SK-N-MC (cell line): ENCODE results near the gene BCL2L13.

Experiments used
- EZH2 ChIP-seq: fragments of 200-600 bp; sonication (generic); IDR thresholded peaks from one replicate; pipeline ENCODE4 v1.6.1; 2017; ENCODE audit warnings: antibody characterized with exemption
- POLR2AphosphoS5 ChIP-seq: IDR thresholded peaks from 2 replicates; pipeline ENCODE4 v1.6.1; 2012; ENCODE audit warnings: mild to moderate bottlenecking, low read depth, low read length, borderline replicate concordance

- TF ChIP-seq POLR2AphosphoS5 (no peak), EZH2 (no peak)
Measured at GRCh38 chr22:17647991-17648390, 9.4 kb downstream of the BCL2L13 start.
